PC-3 (cell line): ENCODE measurements around the gene ARID1A. TPM values are rescaled to one million over a fixed set of nuclear protein-coding genes. Genes with fewer than 3 reads are reported as not detected.

Experiments used
- ATAC-seq: fragments of 200-7000 bp; cut with Tn5 transposase; 2 replicates; pipeline ENCODE4 v1.9.1; 2020; ENCODE audit warnings: mild to moderate bottlenecking, moderate library complexity
- BruUV-seq: library from RNA; stranded (reverse); fragments of 400-500 nt; replicated peaks from 2 replicates; lab custom pipeline; 2021; lab: Mats Ljungman, UMichigan
- CTCF ChIA-PET: fragments of 300-600 bp; sonication (Branson Sonifier 250); formaldehyde crosslinking; loops from one replicate; lab custom pipeline; 2022; ENCODE audit warnings: antibody characterized with exemption; lab: Charles Lee
- POLR2A ChIA-PET: fragments of 300-600 bp; sonication (Branson Sonifier 250); formaldehyde crosslinking; loops from one replicate; lab custom pipeline; 2022; ENCODE audit warnings: antibody characterized with exemption; ENCODE audit not compliant: unreplicated experiment; lab: Charles Lee
- DNase-seq: peaks from one replicate; pipeline ENCODE4 v3.0.0-alpha.2; 2015
- H2AFZ ChIP-seq: fragments of 300-600 bp; sonication (generic); 2 replicates; pipeline ENCODE4 v1.6.0; 2016; ENCODE audit warnings: antibody characterized with exemption, low read length
- H3F3A ChIP-seq: fragments of 300-600 bp; sonication (generic); one replicate; pipeline ENCODE4 v1.6.0; 2017; ENCODE audit warnings: antibody characterized with exemption, low read length, control low read depth, mild to moderate bottlenecking; ENCODE audit not compliant: unreplicated experiment
- H3K27ac ChIP-seq: fragments of 300-600 bp; sonication (generic); 2 replicates; pipeline ENCODE4 v1.5.1; 2016; ENCODE audit warnings: mild to moderate bottlenecking, low read length
- H3K27me3 ChIP-seq: fragments of 300-600 bp; sonication (generic); 2 replicates; pipeline ENCODE4 v1.6.1; 2016; ENCODE audit warnings: low read length, mixed read lengths
- H3K36me3 ChIP-seq: fragments of 300-600 bp; sonication (generic); 2 replicates; pipeline ENCODE4 v1.6.1; 2016; ENCODE audit warnings: low read depth, mixed run types, low read length, mixed read lengths
- H3K4me1 ChIP-seq: fragments of 300-600 bp; sonication (generic); 2 replicates; pipeline ENCODE4 v1.5.1; 2016; ENCODE audit warnings: low read length; ENCODE audit not compliant: insufficient read depth
- H3K4me2 ChIP-seq: fragments of 300-600 bp; sonication (generic); 2 replicates; pipeline ENCODE4 v1.6.0; 2016; ENCODE audit warnings: low read length
- H3K4me3 ChIP-seq: fragments of 300-600 bp; sonication (generic); 2 replicates; pipeline ENCODE4 v1.5.1; 2016; ENCODE audit warnings: mild to moderate bottlenecking, low read length, mixed read lengths
- H3K79me2 ChIP-seq: fragments of 300-600 bp; sonication (generic); 2 replicates; pipeline ENCODE4 v1.6.1; 2017; ENCODE audit warnings: low read length, mixed read lengths
- H3K9ac ChIP-seq: fragments of 300-600 bp; sonication (generic); 2 replicates; pipeline ENCODE4 v1.6.0; 2016; ENCODE audit warnings: mild to moderate bottlenecking, low read length
- H3K9me2 ChIP-seq: fragments of 300-600 bp; sonication (generic); replicated peaks from 2 replicates; pipeline ENCODE4 v1.6.1; 2016; ENCODE audit warnings: mixed run types, low read length, mixed read lengths
- H3K9me3 ChIP-seq: fragments of 300-600 bp; sonication (generic); 2 replicates; pipeline ENCODE4 v1.6.1; 2016; ENCODE audit warnings: low read length, mixed read lengths
- H4K20me1 ChIP-seq: fragments of 300-600 bp; sonication (generic); 2 replicates; pipeline ENCODE4 v1.6.1; 2016; ENCODE audit warnings: low read length, mixed read lengths
- EZH2 ChIP-seq: fragments of 300-600 bp; sonication (generic); IDR thresholded peaks from one replicate; pipeline ENCODE4 v1.6.1; 2017; ENCODE audit warnings: antibody characterized with exemption, mild to moderate bottlenecking, low read length; ENCODE audit not compliant: unreplicated experiment
- EZH2phosphoT487 ChIP-seq: fragments of 300-600 bp; sonication (generic); IDR thresholded peaks from 2 replicates; pipeline ENCODE4 v1.6.1; 2018; ENCODE audit warnings: mild to moderate bottlenecking, antibody characterized with exemption, low read length, borderline replicate concordance
- intact Hi-C: fragments of 100-400 bp; cut with micrococcal nuclease; formaldehyde crosslinking; loops from 2 replicates; pipeline ENCODE4 v1.9.0; 2023
- total RNA-seq: library from RNA; depleted of rRNA; stranded (reverse); fragments of >200 nt; gene quantifications from 2 replicates; pipeline ENCODE4 v1.2.3, GENCODE V29; 2014
- TF ChIP-seq, protein P1 (sequence below): fragments of 300-600 bp; sonication (generic); conservative IDR thresholded peaks from 2 replicates; pipeline ENCODE4 v1.5.1; 2017; ENCODE audit warnings: antibody characterized with exemption, low read depth, mild to moderate bottlenecking, low read length

Gene ARID1A
- total RNA-seq, 1 experiment from 2014 or later: 43.8 TPM

DNA sequence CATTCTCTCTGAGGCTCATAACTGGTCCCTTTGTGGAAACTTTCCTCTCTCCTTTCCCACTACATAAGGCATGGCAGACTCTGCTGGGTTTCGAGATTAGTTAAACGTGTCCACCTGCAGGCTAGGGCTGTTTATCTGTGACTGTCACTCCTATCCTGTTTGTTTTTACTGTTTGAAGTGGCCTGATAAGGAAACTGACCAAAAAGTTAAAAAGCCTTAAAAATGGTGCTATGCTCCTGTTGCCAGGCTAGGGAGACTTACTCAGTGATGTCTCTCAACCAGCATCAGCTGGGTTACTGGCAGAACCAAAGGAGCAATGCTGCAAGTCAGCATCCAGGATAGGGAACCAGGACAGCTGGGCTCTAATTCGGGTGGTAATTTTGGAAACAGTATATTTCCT lies 95.8 kb downstream of the ARID1A start:
- Histone ChIP-seq H3K36me3 (no peaks in the 10 kb centered on the region), H3K4me1 (peaks cover 26% of the 10 kb centered on the region)
- POLR2A ChIA-PET: no interaction called here

DNA sequence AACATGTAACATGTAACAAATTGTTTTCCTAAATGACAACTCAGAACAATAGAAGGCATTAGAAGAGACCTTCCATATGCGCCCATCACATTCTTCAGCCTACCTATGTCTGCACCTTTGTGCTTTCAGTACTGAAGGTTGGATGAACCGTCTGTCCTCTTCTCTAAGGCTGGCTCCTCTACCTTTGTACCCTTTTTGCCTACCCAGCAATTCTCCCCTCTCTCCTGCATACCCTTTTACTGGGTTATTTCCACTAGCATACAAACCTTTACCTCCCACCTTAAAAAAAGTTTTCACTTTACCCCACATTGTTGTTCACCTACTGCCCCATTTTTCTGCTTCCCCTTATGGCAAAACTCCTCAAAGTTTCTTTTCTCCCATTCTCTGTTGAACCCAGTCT lies 97.1 kb downstream of the ARID1A start:
- no peaks in the 10 kb centered on the region for H3K36me3 ChIP-seq
- H3K27me3 ChIP-seq: no peaks in the 10 kb centered on the region
- peaks cover 8% of the 10 kb centered on the region; the same call in 1 of the 2 replicates for H3K79me2 ChIP-seq
- no peaks in the 10 kb centered on the region for H3K9me2 ChIP-seq
- no peak overlapping the region for H3K4me2 ChIP-seq
- H4K20me1 ChIP-seq: no peaks in the 10 kb centered on the region
- peaks cover 24% of the 10 kb centered on the region for H3K4me1 ChIP-seq
- ChIA-PET CTCF (no interaction called here), POLR2A (no interaction called here)
- no peak overlapping the region for H3K9ac ChIP-seq
- no peak overlapping the region for H2AFZ ChIP-seq
- H3K4me3 ChIP-seq: no peak overlapping the region
- intact Hi-C loops: no loop called here
- H3F3A ChIP-seq: no peaks in the 10 kb centered on the region
- H3K27ac ChIP-seq: no peak overlapping the region
- ATAC-seq (no peak), DNase-seq (no peak)
- TF ChIP-seq EZH2 (no peak), EZH2phosphoT487 (no peak)
- TF ChIP-seq, protein P1, sequence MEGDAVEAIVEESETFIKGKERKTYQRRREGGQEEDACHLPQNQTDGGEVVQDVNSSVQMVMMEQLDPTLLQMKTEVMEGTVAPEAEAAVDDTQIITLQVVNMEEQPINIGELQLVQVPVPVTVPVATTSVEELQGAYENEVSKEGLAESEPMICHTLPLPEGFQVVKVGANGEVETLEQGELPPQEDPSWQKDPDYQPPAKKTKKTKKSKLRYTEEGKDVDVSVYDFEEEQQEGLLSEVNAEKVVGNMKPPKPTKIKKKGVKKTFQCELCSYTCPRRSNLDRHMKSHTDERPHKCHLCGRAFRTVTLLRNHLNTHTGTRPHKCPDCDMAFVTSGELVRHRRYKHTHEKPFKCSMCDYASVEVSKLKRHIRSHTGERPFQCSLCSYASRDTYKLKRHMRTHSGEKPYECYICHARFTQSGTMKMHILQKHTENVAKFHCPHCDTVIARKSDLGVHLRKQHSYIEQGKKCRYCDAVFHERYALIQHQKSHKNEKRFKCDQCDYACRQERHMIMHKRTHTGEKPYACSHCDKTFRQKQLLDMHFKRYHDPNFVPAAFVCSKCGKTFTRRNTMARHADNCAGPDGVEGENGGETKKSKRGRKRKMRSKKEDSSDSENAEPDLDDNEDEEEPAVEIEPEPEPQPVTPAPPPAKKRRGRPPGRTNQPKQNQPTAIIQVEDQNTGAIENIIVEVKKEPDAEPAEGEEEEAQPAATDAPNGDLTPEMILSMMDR: no peak
- H3K9me3 ChIP-seq: no peaks in the 10 kb centered on the region
- no TSS peak for BruUV-seq

More for the DNA sequence above, 95.8 kb downstream of the ARID1A start:
- DNase-seq (no peak), ATAC-seq (no peak)
- H3K9ac ChIP-seq: no peak overlapping the region
- H4K20me1 ChIP-seq: no peaks in the 10 kb centered on the region
- no peaks in the 10 kb centered on the region for H3K9me2 ChIP-seq
- no peak overlapping the region for H3K4me2 ChIP-seq
- no peaks in the 10 kb centered on the region for H3K27me3 ChIP-seq
- H3F3A ChIP-seq: peaks cover under 1% of the 10 kb centered on the region
- intact Hi-C loops: no loop called here
- TF ChIP-seq EZH2phosphoT487 (no peak), EZH2 (no peak)
- TF ChIP-seq, protein P1: no peak
- H3K27ac ChIP-seq: no peak overlapping the region
- H3K79me2 ChIP-seq: peaks cover 8% of the 10 kb centered on the region; the same call in 1 of the 2 replicates
- BruUV-seq: no TSS peak
- CTCF ChIA-PET: no interaction called here
- no peaks in the 10 kb centered on the region for H3K9me3 ChIP-seq
- no peak overlapping the region for H2AFZ ChIP-seq
- H3K4me3 ChIP-seq: no peak overlapping the region

- POLR2A ChIA-PET: no interaction called here
Observed at GRCh38 chr1:26794391-26794790, 98.6 kb downstream of the ARID1A start.

More at GRCh38 chr1:26794391-26794790, 98.6 kb downstream of the ARID1A start:
- CTCF ChIA-PET: no interaction called here
- BruUV-seq: no TSS peak
- DNase-seq (no peak), ATAC-seq (no peak)
- H3K79me2 ChIP-seq: no peaks in the 10 kb centered on the region
- H3K9me2 ChIP-seq: no peaks in the 10 kb centered on the region
- peaks cover 22% of the 10 kb centered on the region for H3K4me1 ChIP-seq
- no peak overlapping the region for H3K9ac ChIP-seq
- H3K4me3 ChIP-seq: no peak overlapping the region
- no peaks in the 10 kb centered on the region for H3F3A ChIP-seq
- no peak overlapping the region for H3K4me2 ChIP-seq
- no peaks in the 10 kb centered on the region for H4K20me1 ChIP-seq
- H3K36me3 ChIP-seq: no peaks in the 10 kb centered on the region
- no peaks in the 10 kb centered on the region for H3K9me3 ChIP-seq
- H2AFZ ChIP-seq: no peak overlapping the region
- no peak overlapping the region for H3K27ac ChIP-seq
- H3K27me3 ChIP-seq: no peaks in the 10 kb centered on the region
- intact Hi-C loops: no loop called here
- no peak for TF ChIP-seq EZH2phosphoT487
- no peak for TF ChIP-seq EZH2
- TF ChIP-seq, protein P1: no peak
